ENCODE measurements around the gene CLDN19. TPM values are rescaled to one million over a fixed set of nuclear protein-coding genes. Genes with fewer than 3 reads are reported as not detected.

The CLDN19 gene
- total RNA-seq, 4 donors from 2014 or later, result 1.5 TPM; not detected in 3

DNA sequence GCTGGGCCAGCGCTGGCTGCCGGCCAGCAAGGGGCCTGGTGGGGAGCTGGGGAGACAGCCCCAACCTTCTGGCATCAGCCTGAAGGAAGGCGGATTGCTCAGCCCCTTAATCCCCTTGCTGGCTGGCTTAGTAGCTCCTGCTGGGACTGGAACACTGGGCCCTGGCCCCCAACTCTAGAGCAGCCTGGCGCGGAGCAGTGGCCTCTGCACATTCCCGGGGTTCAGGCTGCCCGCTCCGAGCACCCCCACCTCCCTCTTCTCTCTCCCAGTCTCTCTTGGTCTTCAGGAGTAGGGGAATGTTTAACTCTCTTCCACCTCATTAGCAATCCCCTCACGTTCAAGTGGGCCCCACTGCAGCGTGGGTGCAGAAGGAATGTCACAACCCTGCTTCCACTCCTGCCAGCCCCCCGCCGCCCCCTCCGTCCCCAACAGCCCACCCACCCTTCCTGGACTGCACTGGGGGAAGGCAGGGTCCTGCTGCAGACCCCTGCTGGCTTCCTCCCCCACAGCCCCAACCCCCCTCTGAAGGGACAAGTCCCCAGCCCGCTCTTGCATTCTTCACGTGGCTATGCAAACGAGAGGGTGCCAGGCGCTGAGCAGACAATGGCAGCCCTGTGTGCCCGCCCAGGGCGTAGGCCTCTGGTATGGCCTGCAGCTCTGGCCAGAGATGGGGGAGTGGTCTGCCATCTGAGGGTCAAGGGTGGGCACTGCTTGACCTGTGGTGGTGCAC, 980 bp upstream of the CLDN19 start:
- H3K4me1 ChIP-seq, result no peaks in the 10 kb centered on the region

DNA sequence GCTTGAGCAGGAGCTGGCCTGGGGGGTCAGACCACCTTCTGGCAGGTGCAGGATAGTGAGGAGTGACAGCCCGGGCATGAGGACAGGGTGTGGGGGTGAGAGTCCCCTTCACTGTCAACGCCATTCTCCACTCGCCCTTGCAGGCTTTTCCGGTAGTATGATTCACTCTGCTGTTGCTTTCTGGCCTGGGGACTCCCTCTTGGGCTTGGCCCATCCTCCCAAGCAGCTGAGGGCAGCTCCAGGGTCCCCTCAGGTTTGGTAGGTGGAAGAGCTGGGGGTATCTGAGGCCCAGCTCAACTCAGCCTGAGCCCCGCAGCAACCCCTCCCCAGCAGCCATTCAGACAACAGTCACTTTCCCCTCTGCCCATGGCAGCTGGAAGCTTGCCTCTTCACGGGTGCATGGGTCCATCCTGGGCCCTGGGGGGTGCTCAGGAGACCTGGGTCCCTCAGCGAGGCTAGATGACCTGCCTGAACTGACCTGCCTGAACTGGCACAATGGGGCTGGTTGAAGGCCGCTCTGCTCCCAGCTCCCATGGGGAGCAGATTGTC, 1.3 kb downstream of the CLDN19 start:
- Histone ChIP-seq H3K27me3 (peaks cover 7% of the 10 kb centered on the region), H3K9me3 (no peaks in the 10 kb centered on the region), H3K4me3 (no peak overlapping the region), H3K4me1 (no peaks in the 10 kb centered on the region), H3K36me3 (no peaks in the 10 kb centered on the region), H3K27ac (no peak overlapping the region)
- no peak for ATAC-seq
- TF ChIP-seq EP300 (IDR thresholded peaks at IDR 0.05) (no peak), POLR2AphosphoS5 (IDR thresholded peaks at IDR 0.05) (no peak), POLR2A (IDR thresholded peaks at IDR 0.05) (no peak)
- TF ChIP-seq, protein P1, sequence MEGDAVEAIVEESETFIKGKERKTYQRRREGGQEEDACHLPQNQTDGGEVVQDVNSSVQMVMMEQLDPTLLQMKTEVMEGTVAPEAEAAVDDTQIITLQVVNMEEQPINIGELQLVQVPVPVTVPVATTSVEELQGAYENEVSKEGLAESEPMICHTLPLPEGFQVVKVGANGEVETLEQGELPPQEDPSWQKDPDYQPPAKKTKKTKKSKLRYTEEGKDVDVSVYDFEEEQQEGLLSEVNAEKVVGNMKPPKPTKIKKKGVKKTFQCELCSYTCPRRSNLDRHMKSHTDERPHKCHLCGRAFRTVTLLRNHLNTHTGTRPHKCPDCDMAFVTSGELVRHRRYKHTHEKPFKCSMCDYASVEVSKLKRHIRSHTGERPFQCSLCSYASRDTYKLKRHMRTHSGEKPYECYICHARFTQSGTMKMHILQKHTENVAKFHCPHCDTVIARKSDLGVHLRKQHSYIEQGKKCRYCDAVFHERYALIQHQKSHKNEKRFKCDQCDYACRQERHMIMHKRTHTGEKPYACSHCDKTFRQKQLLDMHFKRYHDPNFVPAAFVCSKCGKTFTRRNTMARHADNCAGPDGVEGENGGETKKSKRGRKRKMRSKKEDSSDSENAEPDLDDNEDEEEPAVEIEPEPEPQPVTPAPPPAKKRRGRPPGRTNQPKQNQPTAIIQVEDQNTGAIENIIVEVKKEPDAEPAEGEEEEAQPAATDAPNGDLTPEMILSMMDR (IDR thresholded peaks at IDR 0.05), result no peak
- no CpG with 5 or more reads among the region's 8 CpGs for WGBS, 2 donors (ENCODE audit: low coverage in 1 of 2)

More for the DNA sequence above, 980 bp upstream of the CLDN19 start:
- no peak overlapping the region for H3K27ac ChIP-seq
- H3K9me3 ChIP-seq, result no peaks in the 10 kb centered on the region
- WGBS, 2 donors (ENCODE audit: low coverage in 1 of 2), result 61% methylated on average over 8 of the region's 19 CpGs; no CpG with 5 or more reads in 1 of the 2 donors
- H3K27me3 ChIP-seq, result no peaks in the 10 kb centered on the region
- peaks cover 0 to 5% of the 10 kb centered on the region in 2 donors for H3K36me3 ChIP-seq
- TF ChIP-seq, protein P1 (IDR thresholded peaks at IDR 0.05), result no peak
- no peak for TF ChIP-seq POLR2AphosphoS5 (IDR thresholded peaks at IDR 0.05)
- no peak for TF ChIP-seq EP300 (IDR thresholded peaks at IDR 0.05)
- TF ChIP-seq POLR2A (IDR thresholded peaks at IDR 0.05), result no peak
- ATAC-seq, result no peak
- no peak overlapping the region for H3K4me3 ChIP-seq

DNA sequence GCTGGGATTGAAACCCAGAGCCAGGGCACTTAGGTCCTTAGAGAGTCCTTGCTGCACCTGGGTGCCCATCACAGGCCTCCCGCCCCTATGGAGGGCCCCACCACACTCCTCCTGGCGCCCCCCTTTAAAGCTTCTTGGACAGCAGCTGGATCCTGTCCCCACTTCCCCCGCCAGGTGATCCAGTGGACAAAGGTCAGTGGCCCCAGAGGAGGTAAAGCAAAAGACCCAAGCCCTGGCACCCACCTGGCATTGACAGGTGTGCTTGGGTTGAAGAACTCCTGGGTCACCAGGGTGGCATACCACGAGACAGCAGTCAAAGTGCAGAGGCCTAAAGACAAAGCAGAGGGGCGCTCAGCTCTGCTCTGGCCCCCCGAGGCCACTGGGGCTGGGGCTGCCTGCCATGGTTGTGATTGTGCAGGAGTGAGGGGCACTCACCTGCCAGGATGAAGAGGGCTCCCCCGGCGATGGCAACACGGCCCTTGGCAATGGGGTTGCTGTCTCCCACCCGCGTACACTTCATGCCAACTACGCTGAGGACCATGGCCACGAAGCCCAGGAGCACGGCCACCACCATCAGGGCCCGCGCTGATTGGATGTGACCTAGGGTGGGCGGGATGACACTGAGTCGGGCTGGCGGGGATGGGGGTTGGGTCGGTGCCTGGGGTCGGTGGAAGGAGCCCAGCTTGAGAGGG, 1.9 kb downstream of the CLDN19 start:
- no peak overlapping the region for H3K27ac ChIP-seq
- TF ChIP-seq, protein P1 (IDR thresholded peaks at IDR 0.05), result no peak
- TF ChIP-seq POLR2AphosphoS5 (IDR thresholded peaks at IDR 0.05) (no peak), EP300 (IDR thresholded peaks at IDR 0.05) (no peak), POLR2A (IDR thresholded peaks at IDR 0.05) (no peak)
- peaks cover 7% of the 10 kb centered on the region for H3K27me3 ChIP-seq
- no peaks in the 10 kb centered on the region for H3K36me3 ChIP-seq
- H3K4me1 ChIP-seq, result no peaks in the 10 kb centered on the region
- ATAC-seq, result no peak
- H3K9me3 ChIP-seq, result no peaks in the 10 kb centered on the region
- no peak overlapping the region for H3K4me3 ChIP-seq
- WGBS, 2 donors (ENCODE audit: low coverage in 1 of 2), result no CpG with 5 or more reads among the region's 21 CpGs

DNA sequence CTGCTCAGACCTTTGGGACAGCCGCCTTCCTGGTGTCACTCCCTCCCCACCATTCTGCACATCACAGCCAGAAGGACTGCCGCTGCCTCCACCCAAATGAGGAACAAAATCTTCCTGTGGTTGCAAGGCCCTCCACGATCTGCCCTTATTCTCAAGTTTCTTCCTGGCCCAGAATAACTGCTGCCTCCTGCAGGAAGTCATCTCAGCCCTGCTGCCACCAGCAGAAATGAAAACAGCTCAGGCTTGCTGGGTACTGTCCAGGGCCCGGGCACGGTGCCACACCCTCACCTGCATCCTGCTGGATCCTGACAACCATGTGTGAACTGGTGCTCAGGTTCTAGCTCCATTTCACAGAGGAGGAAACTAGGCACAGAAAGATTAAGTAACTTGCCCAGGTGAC, 2.8 kb downstream of the CLDN19 start:
- H3K27me3 ChIP-seq, result peaks cover 7% of the 10 kb centered on the region
- TF ChIP-seq POLR2A (IDR thresholded peaks at IDR 0.05), result no peak
- TF ChIP-seq, protein P1 (IDR thresholded peaks at IDR 0.05), result no peak
- no peak for TF ChIP-seq POLR2AphosphoS5 (IDR thresholded peaks at IDR 0.05)
- TF ChIP-seq EP300 (IDR thresholded peaks at IDR 0.05), result no peak
- H3K9me3 ChIP-seq, result no peaks in the 10 kb centered on the region
- H3K27ac ChIP-seq, result no peak overlapping the region
- no peaks in the 10 kb centered on the region for H3K36me3 ChIP-seq
- H3K4me3 ChIP-seq, result no peak overlapping the region
- WGBS, 2 donors (ENCODE audit: low coverage in 1 of 2), result 62 to 83% methylated on average over 2 to 3 of the region's 5 CpGs
- H3K4me1 ChIP-seq, result no peaks in the 10 kb centered on the region
- ATAC-seq, result peak; percentile 12

Data from gastroesophageal sphincter (tissue), 4 donors.